Measurements from ENCODE around the gene FNIP2.

FNIP2 gene

GRCh38 chr4:158782551-158783360 lies 13.9 kb downstream of the FNIP2 start:
- Histone ChIP-seq H3K4me1 (ENCODE audit: insufficient read depth, low read length) (no peaks in the 10 kb centered on the region), H3K9ac (ENCODE audit: low read depth, low read length) (no peak overlapping the region), H3K27ac (ENCODE audit: low read length) (no peak overlapping the region), H3K4me3 (ENCODE audit: low read depth in 1 of 2, low read length in 2 of 2) (no peak overlapping the region), H3K36me3 (ENCODE audit: insufficient read depth, low read length) (no peaks in the 10 kb centered on the region), H3K79me2 (ENCODE audit: insufficient read depth, low read length) (no peaks in the 10 kb centered on the region), H4K20me1 (ENCODE audit: insufficient read depth, low read length) (no peaks in the 10 kb centered on the region), H2AFZ (ENCODE audit: low read depth, low read length) (no peak overlapping the region), H3K27me3 (ENCODE audit: insufficient read depth, low read length, poor library complexity) (no peaks in the 10 kb centered on the region), H3K4me2 (ENCODE audit: insufficient read depth, low read length) (no peak overlapping the region), H3K9me3 (ENCODE audit: insufficient read depth, low read length, severe bottlenecking) (no peaks in the 10 kb centered on the region)
- ATAC-seq (ENCODE audit: insufficient read depth, low read depth) (no peak), DNase-seq (no peak)
- TF ChIP-seq EZH2 (IDR thresholded peaks at IDR 0.05; ENCODE audit: borderline replicate concordance, low read depth, low read length, severe bottlenecking) (no peak), CTCF (IDR thresholded peaks at IDR 0.05; ENCODE audit: borderline replicate concordance, extremely low read depth, low read length, poor library complexity, severe bottlenecking) (no peak)

- DNase-seq, result no peak
Measured at GRCh38 chr4:158783785-158784184, 15.0 kb downstream of the FNIP2 start.

GRCh38 chr4:158785718-158786117 lies 16.9 kb downstream of the FNIP2 start:
- H2AFZ ChIP-seq (ENCODE audit: low read depth, low read length), result no peak overlapping the region
- no peaks in the 10 kb centered on the region for H3K79me2 ChIP-seq (ENCODE audit: insufficient read depth, low read length)
- no peak overlapping the region for H3K27ac ChIP-seq (ENCODE audit: low read length)
- H3K4me3 ChIP-seq (ENCODE audit: low read depth in 1 of 2, low read length in 2 of 2), result no peak overlapping the region
- ATAC-seq (ENCODE audit: insufficient read depth, low read depth), result no peak
- H3K4me2 ChIP-seq (ENCODE audit: insufficient read depth, low read length), result no peak overlapping the region
- no peaks in the 10 kb centered on the region for H4K20me1 ChIP-seq (ENCODE audit: insufficient read depth, low read length)
- no peak for DNase-seq
- H3K9me3 ChIP-seq (ENCODE audit: insufficient read depth, low read length, severe bottlenecking), result no peaks in the 10 kb centered on the region
- TF ChIP-seq CTCF (IDR thresholded peaks at IDR 0.05; ENCODE audit: borderline replicate concordance, extremely low read depth, low read length, poor library complexity, severe bottlenecking) (no peak), EZH2 (IDR thresholded peaks at IDR 0.05; ENCODE audit: borderline replicate concordance, low read depth, low read length, severe bottlenecking) (no peak)
- H3K9ac ChIP-seq (ENCODE audit: low read depth, low read length), result no peak overlapping the region
- no peaks in the 10 kb centered on the region for H3K27me3 ChIP-seq (ENCODE audit: insufficient read depth, low read length, poor library complexity)
- H3K4me1 ChIP-seq (ENCODE audit: insufficient read depth, low read length), result no peaks in the 10 kb centered on the region
- H3K36me3 ChIP-seq (ENCODE audit: insufficient read depth, low read length), result no peaks in the 10 kb centered on the region

More at GRCh38 chr4:158783785-158784184, 15.0 kb downstream of the FNIP2 start:
- Histone ChIP-seq H3K27me3 (ENCODE audit: insufficient read depth, low read length, poor library complexity) (no peaks in the 10 kb centered on the region), H3K9ac (ENCODE audit: low read depth, low read length) (no peak overlapping the region), H3K36me3 (ENCODE audit: insufficient read depth, low read length) (no peaks in the 10 kb centered on the region), H3K9me3 (ENCODE audit: insufficient read depth, low read length, severe bottlenecking) (no peaks in the 10 kb centered on the region), H4K20me1 (ENCODE audit: insufficient read depth, low read length) (no peaks in the 10 kb centered on the region), H2AFZ (ENCODE audit: low read depth, low read length) (no peak overlapping the region), H3K4me2 (ENCODE audit: insufficient read depth, low read length) (no peak overlapping the region), H3K4me3 (ENCODE audit: low read depth in 1 of 2, low read length in 2 of 2) (no peak overlapping the region), H3K79me2 (ENCODE audit: insufficient read depth, low read length) (no peaks in the 10 kb centered on the region), H3K4me1 (ENCODE audit: insufficient read depth, low read length) (no peaks in the 10 kb centered on the region), H3K27ac (ENCODE audit: low read length) (no peak overlapping the region)
- ATAC-seq (ENCODE audit: insufficient read depth, low read depth), result no peak
- TF ChIP-seq EZH2 (IDR thresholded peaks at IDR 0.05; ENCODE audit: borderline replicate concordance, low read depth, low read length, severe bottlenecking), result no peak

- no peak overlapping the region for H3K9ac ChIP-seq (ENCODE audit: low read depth, low read length)
- H3K4me1 ChIP-seq (ENCODE audit: insufficient read depth, low read length), result no peaks in the 10 kb centered on the region
- no peaks in the 10 kb centered on the region for H4K20me1 ChIP-seq (ENCODE audit: insufficient read depth, low read length)
- H3K27ac ChIP-seq (ENCODE audit: low read length), result no peak overlapping the region
- no peaks in the 10 kb centered on the region for H3K79me2 ChIP-seq (ENCODE audit: insufficient read depth, low read length)
- ATAC-seq (ENCODE audit: insufficient read depth, low read depth) (no peak), DNase-seq (no peak)
- H2AFZ ChIP-seq (ENCODE audit: low read depth, low read length), result no peak overlapping the region
- H3K4me2 ChIP-seq (ENCODE audit: insufficient read depth, low read length), result no peak overlapping the region
- no peaks in the 10 kb centered on the region for H3K9me3 ChIP-seq (ENCODE audit: insufficient read depth, low read length, severe bottlenecking)
- no peak overlapping the region for H3K4me3 ChIP-seq (ENCODE audit: low read depth in 1 of 2, low read length in 2 of 2)
- H3K27me3 ChIP-seq (ENCODE audit: insufficient read depth, low read length, poor library complexity), result no peaks in the 10 kb centered on the region
- no peaks in the 10 kb centered on the region for H3K36me3 ChIP-seq (ENCODE audit: insufficient read depth, low read length)
- TF ChIP-seq EZH2 (IDR thresholded peaks at IDR 0.05; ENCODE audit: borderline replicate concordance, low read depth, low read length, severe bottlenecking) (no peak), CTCF (IDR thresholded peaks at IDR 0.05; ENCODE audit: borderline replicate concordance, extremely low read depth, low read length, poor library complexity, severe bottlenecking) (no peak)
Measured at GRCh38 chr4:158786121-158786601, 17.3 kb downstream of the FNIP2 start.
